Endothelial cell of hepatic sinusoid (primary cell): ENCODE results near the gene SLC9C1.

Source experiments
- in situ Hi-C: cut with HindIII; loops from 2 replicates; pipeline ENCODE4 v1.10.0; 2017; ENCODE audit warnings: low sequenced_read_pairs

The SLC9C1 gene

DNA sequence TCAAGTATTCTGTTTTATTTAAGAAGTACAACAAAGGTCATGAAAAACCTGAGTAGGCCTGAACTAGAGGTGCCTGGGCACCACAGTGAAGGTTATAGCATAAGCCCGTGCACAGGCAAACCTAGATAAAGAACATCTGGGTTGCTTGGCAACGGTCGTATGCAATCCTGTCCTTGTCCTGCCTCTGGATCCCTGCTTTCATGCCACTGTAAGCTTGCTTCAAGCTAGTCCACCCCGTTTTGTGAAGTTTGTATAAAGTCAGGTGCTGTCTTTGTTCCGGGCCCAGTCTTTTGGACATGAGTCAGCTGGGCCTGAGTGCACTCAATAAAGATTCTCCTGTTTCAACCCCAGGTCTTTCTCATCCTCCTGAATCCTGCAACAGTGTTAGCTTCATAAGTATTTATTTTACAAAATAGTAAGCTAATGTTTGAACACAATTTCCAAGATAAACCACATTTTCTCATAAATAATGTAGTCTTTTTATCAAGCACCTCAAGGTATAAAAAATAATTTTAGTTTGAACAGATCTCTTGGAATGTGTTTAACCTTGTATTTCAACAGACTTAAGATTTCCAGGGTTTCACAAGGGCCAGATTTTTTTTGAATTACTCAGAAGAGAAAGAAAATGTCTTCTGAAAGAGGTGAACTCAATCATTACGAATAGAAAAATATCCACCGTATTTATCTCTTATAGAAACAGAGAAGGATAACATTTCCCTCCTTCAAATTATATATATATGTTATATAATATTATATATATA is 14.3 kb upstream of the SLC9C1 start:
- in situ Hi-C loops = loop anchor here (25.0 kb wide), 1 partner anchor 204 kb away; no protein-coding TSS in a partner anchor

DNA sequence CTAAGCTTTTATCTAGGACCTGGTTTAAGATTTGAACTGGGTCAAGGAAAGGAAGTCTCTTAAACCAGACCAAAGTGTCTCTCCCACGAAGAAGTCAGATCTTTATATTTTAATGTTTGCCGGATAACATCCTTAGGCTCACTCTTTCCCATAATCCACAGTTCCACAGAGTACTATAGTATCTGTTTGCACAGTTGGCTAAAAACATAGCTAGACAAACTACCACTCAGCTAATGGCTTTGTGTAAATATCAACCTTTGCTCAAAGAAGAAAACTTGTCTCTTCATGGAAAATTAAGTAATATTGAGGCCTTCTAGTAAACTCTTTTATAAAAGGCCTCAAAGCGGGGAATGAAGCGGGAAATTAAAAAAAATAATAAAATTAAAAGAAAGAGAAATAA is 13.5 kb upstream of the SLC9C1 start:
- in situ Hi-C loops = loop anchor here (25.0 kb wide), 1 partner anchor 205 kb away; no protein-coding TSS in a partner anchor

DNA sequence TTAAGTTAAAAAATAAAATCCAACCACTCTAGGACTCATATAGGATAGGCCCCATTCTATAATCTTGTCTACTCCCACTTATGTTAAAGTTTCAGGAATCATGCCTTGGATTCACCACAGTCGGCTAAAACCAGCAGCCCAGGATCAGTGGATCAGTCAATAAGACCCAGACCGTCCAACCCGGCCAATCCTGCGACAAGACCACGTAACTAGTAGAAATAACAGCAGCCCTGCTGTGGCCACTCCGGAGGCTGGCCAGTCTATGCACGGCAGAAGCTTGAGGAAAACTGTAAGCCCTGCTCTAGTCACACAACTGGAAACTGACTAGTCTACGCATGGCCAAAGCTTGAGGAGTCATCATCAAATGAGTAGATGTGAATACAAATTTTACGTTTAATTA is 12.8 kb upstream of the SLC9C1 start:
- in situ Hi-C loops = loop anchor here (25.0 kb wide), 1 partner anchor 205 kb away; no protein-coding TSS in a partner anchor

DNA sequence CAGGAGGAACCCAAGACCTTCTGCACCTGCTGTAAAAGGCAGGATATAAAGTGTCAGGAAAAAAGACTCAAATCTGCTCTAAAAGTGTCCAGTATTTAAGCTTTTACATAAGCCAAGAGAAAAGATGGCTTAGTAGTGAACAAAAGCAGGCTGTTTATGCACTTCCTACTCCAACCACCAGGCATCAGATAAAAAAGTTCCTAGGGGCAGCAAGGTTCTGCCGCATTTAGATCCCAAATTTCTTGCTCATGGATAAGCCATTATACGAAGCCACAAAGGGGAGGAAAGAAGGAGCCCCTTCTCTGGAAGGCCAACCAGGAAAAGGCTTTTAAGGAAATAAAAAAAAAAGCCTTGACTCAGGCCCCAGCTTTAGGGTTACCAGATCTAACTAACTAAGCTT is 10.6 kb upstream of the SLC9C1 start:
- in situ Hi-C loops = loop anchor here (25.0 kb wide), 1 partner anchor 208 kb away; no protein-coding TSS in a partner anchor

DNA sequence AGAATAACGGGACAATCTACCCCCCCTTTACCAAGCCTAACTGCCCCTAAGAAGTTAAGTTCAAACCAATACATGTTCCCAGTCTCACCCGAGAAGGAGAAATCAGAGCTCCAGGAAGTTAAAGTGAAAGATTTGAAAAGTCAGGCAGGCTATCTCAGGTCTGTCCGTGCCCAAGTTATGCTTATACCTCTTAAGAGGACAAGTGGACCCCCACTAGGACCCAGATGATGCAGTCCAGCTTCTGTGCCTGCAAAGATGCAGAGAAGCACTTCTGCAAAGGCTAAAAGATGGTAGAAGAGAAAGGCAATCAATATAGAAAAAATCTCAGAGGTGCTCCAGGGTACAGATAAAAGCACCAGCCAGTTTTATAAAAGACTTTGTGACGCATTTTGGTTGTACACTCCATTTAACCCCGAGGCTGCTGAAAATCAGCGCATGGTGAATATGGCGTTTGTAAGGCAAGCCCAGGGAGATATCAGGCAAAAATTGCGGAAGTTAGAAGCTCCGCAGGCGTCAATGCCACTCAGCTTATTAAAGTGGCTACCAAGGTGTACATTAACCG is 9.8 kb upstream of the SLC9C1 start:
- in situ Hi-C loops = loop anchor here (25.0 kb wide), 1 partner anchor 208 kb away; no protein-coding TSS in a partner anchor

DNA sequence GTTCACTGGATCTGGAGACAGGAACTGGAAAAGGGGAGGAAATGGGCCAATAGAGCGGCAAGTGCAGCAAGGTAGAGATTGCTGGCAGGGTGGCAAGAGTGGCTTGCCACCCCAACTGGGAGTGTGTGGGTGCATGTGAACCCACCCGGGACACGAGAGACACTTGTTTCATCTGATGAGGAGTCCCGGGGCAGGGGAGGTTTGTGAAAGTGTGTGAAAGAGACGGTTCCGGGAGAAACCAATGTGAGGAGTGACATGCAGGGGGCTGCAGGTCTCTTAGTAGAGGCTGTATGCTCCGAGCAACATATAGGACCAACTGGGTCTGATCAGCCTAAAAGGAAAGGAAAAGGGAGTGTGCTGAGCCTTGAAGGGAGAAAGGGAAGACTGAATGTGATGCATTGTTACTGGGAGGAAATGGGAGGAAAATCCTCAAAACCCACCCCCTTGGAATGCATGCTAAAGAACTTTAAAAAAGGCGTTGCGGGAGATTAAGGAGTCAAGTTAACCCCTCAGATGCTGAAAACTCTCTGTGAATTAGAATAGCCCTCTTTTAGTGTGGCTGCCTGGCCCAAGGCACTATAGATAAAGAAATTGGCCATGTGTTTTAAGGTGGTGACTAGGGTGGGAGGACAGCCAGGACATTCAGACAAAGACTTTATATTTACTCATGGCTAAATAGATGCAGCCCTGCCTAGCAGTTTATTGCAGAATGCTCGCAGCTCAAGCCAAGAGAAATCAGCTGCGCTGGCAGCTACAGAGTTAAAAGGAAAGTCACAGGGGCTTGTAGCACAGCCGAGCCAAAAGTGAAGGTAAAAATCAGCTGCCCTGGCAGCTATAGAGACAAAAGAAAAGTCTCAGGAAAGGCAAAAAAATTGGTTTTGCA is 9.1 kb upstream of the SLC9C1 start:
- in situ Hi-C loops = loop anchor here (25.0 kb wide), 1 partner anchor 209 kb away; no protein-coding TSS in a partner anchor

DNA sequence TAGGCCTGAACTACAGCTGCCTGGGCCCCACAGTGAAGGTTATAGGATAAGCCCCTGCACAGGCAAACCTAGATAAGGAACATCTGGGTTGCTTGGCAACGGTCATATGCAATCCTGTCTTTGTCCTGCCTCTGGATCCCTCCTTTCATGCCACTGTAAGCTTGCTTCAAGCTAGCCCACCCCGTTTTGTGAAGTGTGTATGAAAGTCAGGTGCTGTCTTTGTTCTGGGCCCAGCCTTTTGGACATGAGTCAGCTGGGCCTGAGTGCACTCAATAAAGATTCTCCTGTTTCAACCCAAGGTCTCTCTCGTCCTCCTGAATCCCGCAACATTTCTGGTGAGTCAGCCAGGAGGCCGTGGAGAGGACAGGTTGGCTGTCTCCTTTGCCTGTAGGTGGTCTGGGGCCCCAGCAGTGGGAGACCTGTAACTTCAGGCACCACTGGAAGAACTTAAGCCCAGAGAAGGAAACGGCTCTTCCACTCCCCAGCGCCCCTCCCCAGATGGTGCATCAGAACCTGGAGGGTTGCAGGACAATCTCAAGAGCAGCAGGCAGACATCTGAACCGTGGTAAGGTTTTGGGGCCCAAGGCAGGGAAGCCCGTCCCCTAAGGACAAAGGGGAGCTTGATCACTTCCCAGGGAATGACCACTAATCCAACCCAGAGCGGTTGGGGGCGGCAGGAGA is 8.3 kb upstream of the SLC9C1 start:
- in situ Hi-C loops = loop anchor here (25.0 kb wide), 1 partner anchor 210 kb away; no protein-coding TSS in a partner anchor

DNA sequence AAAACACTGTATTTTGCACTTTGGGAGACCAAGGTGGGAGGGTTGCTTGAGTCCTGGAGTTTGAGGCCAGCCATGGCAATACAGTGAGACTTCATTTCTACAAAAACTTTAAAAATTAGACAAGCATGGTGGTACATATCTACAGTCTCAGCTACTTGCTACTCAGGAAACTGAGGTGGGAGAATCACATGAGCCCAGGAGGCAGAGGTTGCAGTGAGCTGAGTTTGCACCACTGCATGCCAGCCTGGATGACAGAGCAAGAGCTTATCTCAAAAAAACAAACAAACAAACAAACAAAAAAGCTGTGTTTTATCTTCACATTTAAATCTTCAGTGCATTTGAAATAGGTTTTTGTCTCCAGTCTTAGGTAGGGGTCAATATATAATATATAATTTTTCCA is 4.8 kb upstream of the SLC9C1 start:
- in situ Hi-C loops = no loop called here

DNA sequence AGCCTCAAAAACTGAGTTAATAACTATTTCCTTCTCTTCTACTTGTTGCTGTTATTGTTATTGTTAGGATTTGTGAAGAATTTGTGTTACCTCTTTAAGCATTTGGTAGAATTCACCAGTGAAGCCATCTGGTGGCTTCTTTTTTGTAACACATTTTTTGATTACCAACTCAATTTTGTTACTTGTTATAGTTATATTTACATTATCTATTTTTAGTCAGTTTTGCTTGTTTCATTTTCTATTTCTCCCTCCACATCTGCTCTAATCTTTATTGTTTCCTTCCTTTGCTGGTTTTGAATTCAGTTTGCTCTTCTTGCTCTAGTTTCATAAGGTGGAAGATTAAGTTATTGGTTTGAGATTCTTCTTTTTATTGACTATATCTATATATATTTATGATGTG is 3.7 kb upstream of the SLC9C1 start:
- in situ Hi-C loops = no loop called here

DNA sequence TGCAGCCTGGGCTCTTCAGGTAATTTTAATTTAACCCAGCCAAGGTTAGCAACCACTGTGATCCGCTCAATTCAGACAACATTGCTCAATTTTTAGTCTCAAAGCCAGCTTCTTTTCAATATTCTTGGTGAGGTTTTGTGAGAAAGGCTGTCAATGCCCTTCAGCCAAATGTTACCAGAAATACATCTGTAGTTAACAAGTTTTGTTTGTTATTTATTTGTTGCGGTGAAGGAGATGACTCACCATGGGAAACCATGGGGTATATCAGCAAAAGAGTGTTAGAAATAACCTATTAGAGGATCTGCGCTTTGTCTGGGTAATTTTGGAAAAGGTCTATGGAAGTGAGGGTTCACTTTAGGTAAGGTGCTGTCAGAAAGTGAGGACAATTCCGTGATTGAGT is 5.0 kb downstream of the SLC9C1 start:
- in situ Hi-C loops = loop anchor here (10.0 kb wide), 1 partner anchor 154 kb away; the partner anchor contains the start of gene GCSAM

DNA sequence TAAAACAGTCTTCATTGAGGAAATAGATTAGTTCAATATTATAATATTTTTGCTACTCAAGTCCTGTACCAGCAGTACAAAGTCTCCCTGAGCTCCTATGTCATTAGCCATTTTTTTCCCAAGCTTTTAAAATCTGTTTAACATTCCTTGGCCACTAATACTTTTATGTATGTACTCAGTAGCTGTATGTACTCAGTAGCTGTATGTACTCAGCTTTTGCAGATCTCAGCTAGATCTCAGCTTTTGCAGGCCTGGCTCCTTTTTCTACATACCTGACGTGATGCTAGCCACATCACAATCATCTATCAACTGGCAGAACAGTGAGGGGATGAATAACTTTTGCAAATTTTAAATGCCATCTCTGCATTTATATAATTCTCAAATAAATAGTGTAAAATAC is 13.8 kb downstream of the SLC9C1 start:
- in situ Hi-C loops = loop anchor here (10.0 kb wide), 1 partner anchor 145 kb away; the partner anchor contains the start of gene GCSAM

DNA sequence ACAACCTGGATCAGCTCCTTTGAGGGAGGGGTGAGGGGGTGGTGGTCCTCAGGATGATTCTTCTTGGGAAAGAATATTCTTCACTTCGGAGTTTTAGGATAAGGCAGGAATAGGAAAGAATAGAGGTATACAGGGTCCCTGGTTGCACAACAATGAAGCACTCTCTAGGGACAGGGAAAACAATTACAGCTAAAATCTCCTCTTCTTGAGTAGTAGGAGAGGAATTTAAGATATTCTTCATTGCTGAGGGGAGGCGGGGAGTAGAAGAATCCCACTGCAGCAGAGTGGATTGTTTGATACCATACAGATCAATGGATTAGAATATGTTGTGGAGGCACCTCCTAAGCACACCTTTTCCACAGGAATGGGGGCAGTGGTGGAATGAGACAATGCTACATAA is 20.5 kb downstream of the SLC9C1 start:
- in situ Hi-C loops = no loop called here

DNA sequence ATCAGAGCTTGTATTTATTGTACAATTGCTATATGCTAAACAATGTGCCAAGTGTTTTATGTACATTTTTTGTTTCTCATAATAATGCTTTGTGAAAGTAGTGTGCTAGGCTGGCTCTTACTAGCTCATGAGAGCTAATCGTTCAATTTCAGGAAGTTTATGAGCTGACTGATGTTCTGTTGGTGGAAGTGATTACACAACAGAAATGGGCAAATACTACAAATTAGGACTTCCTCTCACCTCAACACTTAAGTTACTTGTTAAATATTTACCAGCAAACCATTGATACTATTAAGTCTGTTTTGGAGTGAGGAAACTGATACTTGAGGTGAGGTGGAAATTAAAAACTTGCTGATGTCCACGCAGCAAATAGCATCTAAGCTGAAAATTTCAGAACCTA is 32.3 kb downstream of the SLC9C1 start:
- in situ Hi-C loops = no loop called here

DNA sequence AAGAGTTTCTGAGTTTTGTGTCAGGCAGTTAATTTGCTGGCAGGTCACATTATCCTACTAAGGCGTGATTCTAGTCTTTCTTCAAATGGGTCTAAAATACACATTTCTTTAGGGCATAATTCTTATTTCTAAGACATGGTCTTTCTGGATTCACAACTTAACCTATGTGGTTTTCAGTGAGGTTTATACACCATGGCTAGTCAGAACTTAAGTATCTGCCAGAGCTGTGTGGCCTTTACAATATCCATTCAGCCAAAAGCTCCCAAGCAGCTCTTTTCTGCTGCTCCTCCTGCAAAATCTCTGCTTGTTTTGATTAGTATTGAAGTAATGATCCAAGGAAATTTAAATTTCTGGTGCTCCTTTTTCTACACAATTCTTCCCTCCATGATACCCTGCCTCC is 33.5 kb downstream of the SLC9C1 start:
- in situ Hi-C loops = no loop called here

DNA sequence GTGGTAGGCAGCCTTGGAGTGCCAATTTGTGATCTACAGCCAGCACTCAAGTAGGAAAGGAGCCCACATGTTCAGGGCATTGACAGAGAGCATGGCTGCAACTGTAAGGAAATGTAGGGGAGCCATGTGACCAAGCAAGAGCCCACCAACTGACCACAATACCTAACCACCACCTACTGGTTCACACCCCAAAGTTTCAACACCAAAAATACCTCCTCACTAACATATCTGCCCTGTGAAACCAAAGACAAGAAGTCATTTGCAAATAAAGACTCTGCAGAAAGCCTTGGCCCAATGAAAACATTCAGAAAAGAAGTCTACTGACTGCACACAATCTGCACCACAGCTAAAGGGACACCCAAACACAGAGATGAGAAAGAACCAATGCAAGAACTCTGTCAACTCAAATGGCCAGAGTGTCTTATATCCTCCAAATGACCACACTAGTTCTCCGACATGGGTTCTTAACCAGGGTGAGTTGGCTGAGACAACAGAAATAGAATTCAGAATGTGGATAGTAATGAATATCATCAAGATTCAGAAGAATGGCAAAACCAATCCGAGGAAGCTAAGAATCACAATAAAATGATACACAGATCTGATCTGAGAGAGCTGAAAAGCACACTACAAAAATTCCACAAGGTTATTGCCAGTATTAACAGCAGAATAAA is 40.6 kb downstream of the SLC9C1 start:
- in situ Hi-C loops = loop anchor here (5.0 kb wide), 2 partner anchors 51 to 96 kb away; no protein-coding TSS in a partner anchor

DNA sequence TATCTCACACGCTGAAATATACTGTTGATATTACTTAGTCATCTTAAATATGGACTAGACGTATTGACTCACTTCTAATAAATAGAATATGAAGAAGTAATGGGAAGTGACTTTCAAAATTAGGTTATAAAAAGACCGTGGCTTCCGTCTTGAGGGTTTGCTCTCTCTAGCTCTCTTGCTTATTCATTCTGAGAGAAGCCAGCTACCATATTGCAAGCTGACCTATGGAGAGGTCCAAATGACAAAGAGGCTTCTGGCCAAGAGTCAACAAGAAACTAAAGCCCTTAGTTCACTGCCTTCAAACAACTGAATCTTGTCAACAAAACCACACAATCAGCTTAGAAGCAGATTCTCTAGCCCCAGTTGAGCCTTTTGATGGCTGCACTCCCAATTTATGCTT is 46.1 kb downstream of the SLC9C1 start:
- in situ Hi-C loops = no loop called here

DNA sequence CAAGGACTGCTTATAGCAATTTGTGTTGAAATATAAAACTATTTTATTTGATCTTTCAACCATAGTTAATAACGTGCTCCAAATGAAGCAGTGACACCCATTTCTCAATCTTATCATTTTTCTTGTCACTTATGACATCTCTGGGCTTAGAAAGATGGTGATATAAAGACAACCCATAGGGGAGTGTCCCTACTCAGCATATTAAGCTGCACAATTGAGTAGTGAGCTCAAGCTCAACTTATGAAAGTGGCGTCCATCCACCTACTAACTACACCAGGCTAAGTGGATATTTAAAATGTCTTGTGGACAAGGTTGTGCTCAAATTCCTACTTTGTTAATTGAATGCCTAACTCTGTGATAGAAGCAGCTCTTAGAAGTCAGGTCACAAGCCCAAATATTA is 46.7 kb downstream of the SLC9C1 start:
- in situ Hi-C loops = no loop called here

DNA sequence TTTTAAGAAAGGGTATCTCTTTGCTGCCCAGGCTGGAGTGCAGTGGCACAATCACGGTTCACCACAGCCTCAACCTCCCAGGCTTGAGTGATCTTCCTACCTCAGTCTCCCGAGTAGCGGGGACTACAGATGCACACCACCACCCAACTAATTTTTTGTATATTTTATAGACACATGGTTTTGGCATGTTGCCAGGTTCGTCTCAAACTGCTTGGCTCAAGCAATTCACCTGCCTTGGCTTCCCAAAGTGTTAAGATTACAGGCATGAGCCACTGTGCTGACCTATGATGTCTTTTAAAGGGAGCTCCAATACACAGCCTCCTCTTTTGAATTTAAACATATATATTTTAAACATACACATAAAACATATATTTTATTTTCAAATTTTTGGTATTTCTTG is 60.9 kb downstream of the SLC9C1 start:
- in situ Hi-C loops = no loop called here

DNA sequence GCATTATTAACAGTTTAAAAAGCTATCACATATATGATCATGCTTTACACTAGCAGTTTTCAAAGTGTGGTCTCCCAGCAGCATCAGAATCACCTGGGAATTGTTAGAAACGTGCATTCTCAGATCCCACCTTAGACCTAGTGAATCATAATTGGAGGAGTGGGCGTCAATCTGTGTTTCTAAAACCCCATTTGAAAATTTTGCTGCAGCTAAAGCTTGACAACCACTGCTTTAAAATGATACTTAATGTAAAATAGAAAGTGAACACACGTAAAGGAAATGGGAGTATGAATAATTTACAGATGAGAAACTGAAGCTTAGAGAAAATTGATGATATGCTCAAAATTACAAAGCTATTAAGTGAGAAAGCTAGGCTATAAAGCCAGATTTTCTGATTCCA is 62.3 kb downstream of the SLC9C1 start:
- in situ Hi-C loops = no loop called here

DNA sequence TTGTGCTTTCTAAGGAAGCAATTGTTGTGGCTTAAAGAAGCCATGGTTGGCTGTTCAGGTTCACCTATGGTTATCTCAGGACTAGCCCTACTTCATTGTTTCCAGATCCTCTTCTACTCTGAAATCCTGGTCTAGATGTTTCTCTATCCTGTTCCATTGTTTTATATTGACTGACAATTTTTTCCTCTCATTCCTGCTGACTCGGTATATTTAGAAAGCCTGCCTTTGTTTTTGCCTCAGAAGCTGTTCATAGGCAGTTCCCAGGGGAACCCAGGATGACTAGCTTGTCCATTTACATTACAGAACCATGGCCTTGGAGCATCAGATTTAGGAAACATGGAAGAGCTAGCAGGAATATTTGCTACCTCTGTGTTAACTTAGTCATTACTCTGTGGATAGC is 64.0 kb downstream of the SLC9C1 start:
- in situ Hi-C loops = no loop called here
